Lower leg skin (tissue), 4 donors: ENCODE measurements around the gene RBM17. TPM values are rescaled to one million over a fixed set of nuclear protein-coding genes. Genes with fewer than 3 reads are reported as not detected.

Source experiments
- DNase-seq, 2 donors: peaks; one replicate each; pipeline ENCODE4 v3.0.0-alpha.2; 2019; ENCODE audit warnings: low spot score in 2 of 2
- H3K4me3 ChIP-seq: fragments of 200-600 bp; sonication (generic); 2 replicates; pipeline ENCODE4 v1.5.1; 2017; ENCODE audit warnings: mild to moderate bottlenecking, low read depth; ENCODE audit not compliant: poor library complexity, severe bottlenecking
- CTCF ChIP-seq, 3 donors: fragments of 450-650 bp; IDR thresholded peaks; one replicate each; pipeline ENCODE4 v1.5.1; 2016; ENCODE audit warnings: antibody characterized with exemption in 3 of 3, mild to moderate bottlenecking in 3 of 3, moderate library complexity in 2 of 3
- POLR2A ChIP-seq, 2 donors: fragments of 450-650 bp; IDR thresholded peaks; one replicate each; pipeline ENCODE4 v1.6.1; 2016 to 2017; ENCODE audit warnings: antibody characterized with exemption in 2 of 2, mild to moderate bottlenecking in 1 of 2, moderate library complexity in 1 of 2
- WGBS, 2 donors: methylation state at CpG; one replicate each; pipeline ENCODE4 v1.1.5; 2018; 5-methylcytosine and 5-hydroxymethylcytosine counted together
- intact Hi-C: fragments of 100-400 bp; cut with DNase I; formaldehyde crosslinking; loops from one replicate; pipeline ENCODE4 v1.15.0; 2023; ENCODE audit warnings: low total_unique reads
- total RNA-seq, 4 donors: library from RNA; depleted of rRNA; stranded (reverse); fragments of >200 nt; gene quantifications; one replicate each; pipeline ENCODE4 v1.1.0, GENCODE V29; 2016

RBM17 gene
- total RNA-seq, 4 donors from 2014 or later: 38.8 to 63.6 (median 40.4) TPM

GRCh38 chr10:6146921-6147320 is 58.1 kb downstream of the RBM17 start:
- DNase-seq: no peak
- WGBS, 2 donors: 85 to 92% methylated on average over 9 to 11 of the region's 11 CpGs
- intact Hi-C loops: no loop called here
- TF ChIP-seq POLR2A (IDR thresholded peaks at IDR 0.05) (no peak), CTCF (IDR thresholded peaks at IDR 0.05) (no peak)
- no peak overlapping the region for H3K4me3 ChIP-seq

GRCh38 chr10:6148251-6148701 is 59.4 kb downstream of the RBM17 start:
- intact Hi-C loops: no loop called here
- 76 to 79% methylated on average over 5 to 7 of the region's 7 CpGs for WGBS, 2 donors
- DNase-seq: no peak
- H3K4me3 ChIP-seq: no peak overlapping the region
- no peak for TF ChIP-seq POLR2A (IDR thresholded peaks at IDR 0.05)
- TF ChIP-seq CTCF (IDR thresholded peaks at IDR 0.05): no peak

DNA sequence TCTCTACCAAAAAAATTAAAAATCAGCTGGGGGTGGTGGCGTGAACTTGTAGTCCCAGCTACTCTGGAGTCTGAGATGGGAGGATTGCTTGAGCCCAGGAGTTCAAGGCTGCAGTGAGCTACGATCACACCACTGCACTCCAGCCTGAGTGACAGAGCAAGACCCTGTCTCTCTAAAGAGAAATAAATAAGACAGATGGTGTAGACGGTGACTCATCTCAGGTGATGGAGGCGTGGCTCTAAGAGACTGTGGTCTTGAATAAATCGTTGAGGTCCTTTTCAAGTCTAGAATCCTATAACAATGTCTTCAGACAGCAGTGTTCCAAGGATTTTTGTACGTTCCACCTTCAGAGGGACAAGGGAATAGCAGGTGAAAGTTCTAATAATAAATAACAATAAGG is 60.1 kb downstream of the RBM17 start:
- TF ChIP-seq CTCF (IDR thresholded peaks at IDR 0.05) (no peak), POLR2A (IDR thresholded peaks at IDR 0.05) (no peak)
- no peak overlapping the region for H3K4me3 ChIP-seq
- WGBS, 2 donors: 83 to 88% methylated on average over 6 of the region's 6 CpGs
- no peak for DNase-seq
- intact Hi-C loops: no loop called here

- intact Hi-C loops: loop anchor here (5.0 kb wide), 1 partner anchor 44 kb away; no protein-coding TSS in a partner anchor
- TF ChIP-seq POLR2A (IDR thresholded peaks at IDR 0.05) (no peak), CTCF (IDR thresholded peaks at IDR 0.05) (no peak)
- H3K4me3 ChIP-seq: no peak overlapping the region
- DNase-seq: peak; percentile 71 to 92
- 43 to 61% methylated on average over 22 of the region's 22 CpGs for WGBS, 2 donors
Observed at GRCh38 chr10:6151087-6151977, 62.5 kb downstream of the RBM17 start.

DNA sequence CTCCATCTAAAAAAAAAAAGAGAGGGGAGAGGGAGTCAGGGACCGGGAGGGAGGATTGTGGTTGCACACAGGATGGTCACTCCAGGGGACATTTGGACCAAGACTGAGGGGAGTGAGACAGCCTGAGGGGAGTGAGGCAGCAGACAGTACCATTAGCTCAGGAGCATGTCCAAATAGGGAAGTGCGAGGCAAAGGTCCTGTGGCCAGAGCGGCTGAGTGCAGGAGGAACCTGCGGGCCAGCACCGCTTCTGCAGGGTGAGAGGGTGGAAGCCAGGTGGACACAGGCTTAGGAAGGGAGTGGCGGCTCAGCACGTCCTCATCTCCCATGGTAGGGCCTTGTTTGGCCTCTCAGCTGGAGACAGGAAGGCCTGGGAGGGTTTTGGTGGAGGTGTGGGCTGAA is 65.0 kb downstream of the RBM17 start:
- H3K4me3 ChIP-seq: no peak overlapping the region
- no peak for DNase-seq
- intact Hi-C loops: loop anchor here (5.0 kb wide), 1 partner anchor 47 kb away; no protein-coding TSS in a partner anchor
- no peak for TF ChIP-seq CTCF (IDR thresholded peaks at IDR 0.05)
- no peak for TF ChIP-seq POLR2A (IDR thresholded peaks at IDR 0.05)
- whole genome bisulfite sequencing, 2 donors: 82 to 94% methylated on average over 7 of the region's 7 CpGs
